ENCODE results near the gene CNIH1. TPM values are rescaled to one million over a fixed set of nuclear protein-coding genes. Genes with fewer than 3 reads are reported as not detected.
"Not testable (repeated sequence)": the region's sequence is repeated elsewhere in the genome, so short reads cannot be mapped to it uniquely, and the experiment has no call there.

CNIH1 gene
- total RNA-seq, 1 donor from 2014 or later: 173 TPM

GRCh38 chr14:54447231-54447692, 6.1 kb upstream of the CNIH1 start:
- DNase-seq (ENCODE audit: low spot score in 2 of 2): no peak
- Histone ChIP-seq H3K4me3 (no peak overlapping the region), H3K27ac (no peak overlapping the region), H3K36me3 (no peaks in the 10 kb centered on the region), H3K4me1 (peaks cover 0 to 2% of the 10 kb centered on the region in 2 donors), H3K9me3 (no peaks in the 10 kb centered on the region), H3K27me3 (no peaks in the 10 kb centered on the region)
- no peak for TF ChIP-seq CTCF (IDR thresholded peaks at IDR 0.05)
- intact Hi-C loops (cut with DNase I): no loop called here

- Histone ChIP-seq H3K9me3 (no peaks in the 10 kb centered on the region), H3K27ac (no peak overlapping the region), H3K27me3 (no peaks in the 10 kb centered on the region), H3K4me1 (peaks cover 0 to 2% of the 10 kb centered on the region in 2 donors), H3K36me3 (no peaks in the 10 kb centered on the region), H3K4me3 (no peak overlapping the region)
- no peak for TF ChIP-seq CTCF (IDR thresholded peaks at IDR 0.05)
- intact Hi-C loops (cut with DNase I): no loop called here
- DNase-seq (ENCODE audit: low spot score in 2 of 2): no peak
These were observed 5.1 kb upstream of the CNIH1 start for GRCh38 chr14:54446161-54446693.

GRCh38 chr14:54444681-54445080, 3.5 kb upstream of the CNIH1 start:
- no peaks in the 10 kb centered on the region for H3K36me3 ChIP-seq
- H3K9me3 ChIP-seq: no peaks in the 10 kb centered on the region
- no peak for DNase-seq (ENCODE audit: low spot score in 2 of 2)
- no peaks in the 10 kb centered on the region for H3K27me3 ChIP-seq
- no peak for TF ChIP-seq CTCF (IDR thresholded peaks at IDR 0.05)
- peaks cover 0 to 6% of the 10 kb centered on the region in 2 donors for H3K4me1 ChIP-seq
- H3K4me3 ChIP-seq: no peak overlapping the region
- no peak overlapping the region for H3K27ac ChIP-seq
- intact Hi-C loops (cut with DNase I): no loop called here

GRCh38 chr14:54443981-54444380, 2.8 kb upstream of the CNIH1 start:
- no peak for DNase-seq (ENCODE audit: low spot score in 2 of 2)
- no peak overlapping the region for H3K27ac ChIP-seq
- H3K4me3 ChIP-seq: no peak overlapping the region

DNA sequence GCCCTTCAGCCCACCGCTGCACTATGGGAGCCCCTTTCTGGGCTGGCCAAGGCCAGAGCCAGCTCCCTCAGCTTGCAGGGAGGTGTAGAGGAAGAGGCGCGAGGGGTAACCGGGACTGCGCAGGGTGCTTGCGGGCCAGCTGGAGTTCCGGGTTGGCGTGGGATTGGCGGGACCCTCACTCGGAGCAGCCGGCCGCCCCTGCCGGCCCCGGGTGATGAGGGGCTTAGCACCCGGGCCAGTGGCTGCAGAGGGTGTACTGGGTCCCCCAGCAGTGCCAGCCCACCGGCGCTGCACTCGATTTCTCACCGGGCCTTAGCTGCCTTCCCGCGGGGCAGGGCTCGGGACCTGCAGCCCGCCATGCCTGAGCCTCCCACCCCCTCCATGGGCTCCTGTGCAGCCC, 1.8 kb upstream of the CNIH1 start:
- H3K9me3 ChIP-seq; H3K4me1 ChIP-seq; H3K27ac ChIP-seq; DNase-seq (ENCODE audit: low spot score in 2 of 2); H3K27me3 ChIP-seq; H3K4me3 ChIP-seq; H3K36me3 ChIP-seq; intact Hi-C loops (cut with DNase I): not testable (repeated sequence)

More at GRCh38 chr14:54443981-54444380, 2.8 kb upstream of the CNIH1 start:
- Histone ChIP-seq H3K9me3 (no peaks in the 10 kb centered on the region), H3K27me3 (no peaks in the 10 kb centered on the region), H3K36me3 (no peaks in the 10 kb centered on the region), H3K4me1 (peaks cover 0 to 6% of the 10 kb centered on the region in 2 donors)
- TF ChIP-seq CTCF (IDR thresholded peaks at IDR 0.05): no peak
- intact Hi-C loops (cut with DNase I): no loop called here

- Histone ChIP-seq H3K27ac (peak overlapping the region; percentile 82 to 94), H3K4me1 (peaks cover 0 to 4% of the 10 kb centered on the region in 2 donors), H3K36me3 (no peaks in the 10 kb centered on the region), H3K9me3 (no peaks in the 10 kb centered on the region), H3K27me3 (no peaks in the 10 kb centered on the region), H3K4me3 (peak overlapping the region; percentile 66 to 82)
- intact Hi-C loops (cut with DNase I): no loop called here
- DNase-seq (ENCODE audit: low spot score in 2 of 2): no peak
- no peak for TF ChIP-seq CTCF (IDR thresholded peaks at IDR 0.05)
These were observed 700 bp downstream of the CNIH1 start for GRCh38 chr14:54440476-54440872.

Data from ascending aorta (tissue), 2 donors.